ENCODE results near the gene SBK1.

The SBK1 gene

DNA sequence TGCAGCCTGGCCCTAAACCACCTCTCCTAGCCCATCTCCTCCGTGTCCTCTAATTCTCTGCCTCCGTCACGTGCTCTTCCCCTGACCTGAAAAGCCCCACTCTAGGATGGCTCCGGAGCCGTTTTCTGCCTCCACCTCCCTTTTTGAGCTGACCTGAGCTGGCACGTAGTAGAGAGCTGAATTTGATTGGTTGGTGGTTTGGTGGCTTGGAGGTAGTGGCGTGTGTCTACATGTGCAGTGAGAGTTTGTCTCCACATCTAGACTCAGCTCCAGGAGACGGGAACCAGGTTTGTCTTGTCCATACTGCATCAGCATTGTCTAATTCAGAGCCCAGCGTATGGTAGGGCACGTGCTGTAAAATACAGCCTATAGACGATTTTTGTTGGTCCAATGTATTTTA, 3.0 kb downstream of the SBK1 start:
- TF ChIP-seq, protein P1, sequence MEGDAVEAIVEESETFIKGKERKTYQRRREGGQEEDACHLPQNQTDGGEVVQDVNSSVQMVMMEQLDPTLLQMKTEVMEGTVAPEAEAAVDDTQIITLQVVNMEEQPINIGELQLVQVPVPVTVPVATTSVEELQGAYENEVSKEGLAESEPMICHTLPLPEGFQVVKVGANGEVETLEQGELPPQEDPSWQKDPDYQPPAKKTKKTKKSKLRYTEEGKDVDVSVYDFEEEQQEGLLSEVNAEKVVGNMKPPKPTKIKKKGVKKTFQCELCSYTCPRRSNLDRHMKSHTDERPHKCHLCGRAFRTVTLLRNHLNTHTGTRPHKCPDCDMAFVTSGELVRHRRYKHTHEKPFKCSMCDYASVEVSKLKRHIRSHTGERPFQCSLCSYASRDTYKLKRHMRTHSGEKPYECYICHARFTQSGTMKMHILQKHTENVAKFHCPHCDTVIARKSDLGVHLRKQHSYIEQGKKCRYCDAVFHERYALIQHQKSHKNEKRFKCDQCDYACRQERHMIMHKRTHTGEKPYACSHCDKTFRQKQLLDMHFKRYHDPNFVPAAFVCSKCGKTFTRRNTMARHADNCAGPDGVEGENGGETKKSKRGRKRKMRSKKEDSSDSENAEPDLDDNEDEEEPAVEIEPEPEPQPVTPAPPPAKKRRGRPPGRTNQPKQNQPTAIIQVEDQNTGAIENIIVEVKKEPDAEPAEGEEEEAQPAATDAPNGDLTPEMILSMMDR (IDR thresholded peaks at IDR 0.05; ENCODE audit: borderline replicate concordance, insufficient read depth, low read depth, low read length) = no peak
- H3K4me3 ChIP-seq (ENCODE audit: low read depth, low read length) = no peak overlapping the region

DNA sequence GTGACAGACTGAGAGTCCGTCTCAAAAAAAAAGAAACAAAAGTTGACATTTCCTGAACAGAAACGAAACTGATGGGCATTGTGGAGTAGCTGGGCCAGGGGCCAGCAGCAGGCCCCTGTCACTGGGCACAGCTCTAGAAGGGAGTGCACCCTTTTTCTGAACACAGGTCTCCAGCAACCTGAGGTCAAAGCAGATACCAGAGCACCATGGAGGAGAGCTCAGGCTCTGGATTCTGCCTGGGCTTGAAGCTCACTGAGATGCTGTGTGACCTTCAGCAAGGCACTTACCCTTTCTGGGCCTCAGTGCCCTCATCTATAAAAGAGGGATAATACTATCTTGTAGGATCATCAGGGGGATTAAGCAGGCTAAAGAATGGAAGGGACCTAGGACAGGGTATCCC, 5.0 kb downstream of the SBK1 start:
- TF ChIP-seq, protein P1 (IDR thresholded peaks at IDR 0.05; ENCODE audit: borderline replicate concordance, insufficient read depth, low read depth, low read length) = no peak
- no peak overlapping the region for H3K4me3 ChIP-seq (ENCODE audit: low read depth, low read length)

GRCh38 chr16:28297784-28298510, 5.6 kb downstream of the SBK1 start:
- H3K4me3 ChIP-seq (ENCODE audit: low read depth, low read length) = no peak overlapping the region
- TF ChIP-seq, protein P1 (IDR thresholded peaks at IDR 0.05; ENCODE audit: borderline replicate concordance, insufficient read depth, low read depth, low read length) = no peak

- H3K4me3 ChIP-seq (ENCODE audit: low read depth, low read length) = no peak overlapping the region
- TF ChIP-seq, protein P1 (IDR thresholded peaks at IDR 0.05; ENCODE audit: borderline replicate concordance, insufficient read depth, low read depth, low read length) = no peak
These were observed 6.2 kb downstream of the SBK1 start for GRCh38 chr16:28298511-28298878.

DNA sequence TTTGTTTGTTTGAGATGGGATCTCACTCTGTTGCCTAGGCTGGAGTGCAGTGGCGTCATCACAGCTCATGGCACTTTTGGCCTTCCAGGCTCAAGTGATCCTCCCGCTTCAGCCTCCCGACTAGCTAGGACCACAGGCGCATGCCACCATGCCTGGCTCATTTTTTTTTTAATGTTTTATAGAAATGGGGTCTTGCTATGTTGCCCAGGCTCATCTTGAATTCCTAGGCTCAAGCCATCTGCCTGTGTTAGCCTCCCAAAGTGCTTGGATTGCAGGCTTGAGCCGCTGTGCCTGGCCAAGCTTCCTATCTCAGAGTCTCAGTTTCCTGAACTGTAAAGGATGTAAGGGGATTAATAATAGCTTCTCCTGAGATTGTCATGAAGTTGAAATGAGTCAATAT, 8.0 kb downstream of the SBK1 start:
- TF ChIP-seq, protein P1 (IDR thresholded peaks at IDR 0.05; ENCODE audit: borderline replicate concordance, insufficient read depth, low read depth, low read length) = no peak
- H3K4me3 ChIP-seq (ENCODE audit: low read depth, low read length) = no peak overlapping the region

GRCh38 chr16:28301154-28301553, 8.8 kb downstream of the SBK1 start:
- TF ChIP-seq, protein P1 (IDR thresholded peaks at IDR 0.05; ENCODE audit: borderline replicate concordance, insufficient read depth, low read depth, low read length) = no peak

DNA sequence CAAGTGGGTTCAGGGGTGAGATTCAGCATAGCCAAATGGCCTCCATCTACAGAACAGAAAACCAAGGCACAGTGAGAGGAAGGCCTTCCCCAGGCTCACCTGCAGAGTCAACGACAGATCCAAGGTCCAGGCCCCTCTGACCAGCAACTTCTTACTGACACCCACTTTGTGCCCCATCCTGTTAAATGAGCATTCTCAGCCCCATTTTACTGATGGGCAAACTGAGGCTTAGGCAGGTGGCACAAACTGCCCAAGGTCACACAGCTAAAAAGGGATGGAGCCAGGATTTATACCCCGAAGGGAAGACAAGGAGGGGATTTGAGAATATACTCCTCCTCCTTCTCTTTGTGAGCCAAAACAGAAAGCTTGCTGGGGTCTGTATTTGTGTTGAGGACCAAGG, 9.3 kb downstream of the SBK1 start:
- no peak overlapping the region for H3K4me3 ChIP-seq (ENCODE audit: low read depth, low read length)
- TF ChIP-seq, protein P1 (IDR thresholded peaks at IDR 0.05; ENCODE audit: borderline replicate concordance, insufficient read depth, low read depth, low read length) = no peak

More at GRCh38 chr16:28301154-28301553, 8.8 kb downstream of the SBK1 start:
- H3K4me3 ChIP-seq (ENCODE audit: low read depth, low read length) = no peak overlapping the region
